Kidney (tissue), 14 donors: ENCODE measurements around the gene VCPKMT. TPM values are rescaled to one million over a fixed set of nuclear protein-coding genes. Genes with fewer than 3 reads are reported as not detected.

Experiments
- DNase-seq, 5 donors: peaks; one replicate each; pipeline ENCODE4 v3.0.0-alpha.2; 2013 to 2020
- FAIRE-seq: peaks from 2 replicates; lab custom pipeline; 2012; peaks lifted over from hg19 to GRCh38; lab: Jason Lieb, UNC
- H3K27ac ChIP-seq, 2 donors: one replicate each; pipeline ENCODE4 v1.7.0; 2013; ENCODE audit warnings: low read depth in 2 of 2, low read length in 2 of 2, inconsistent platforms in 1 of 2
- H3K27me3 ChIP-seq: one replicate; pipeline ENCODE4 v1.7.1; 2013; ENCODE audit warnings: low read length, inconsistent platforms; ENCODE audit not compliant: control insufficient read depth, insufficient read depth
- H3K36me3 ChIP-seq, 3 donors: one replicate each; pipeline versions ENCODE4 v1.7.0 to v1.7.1; 2013; ENCODE audit warnings: low read length in 3 of 3, control low read depth in 1 of 3, inconsistent platforms in 1 of 3; ENCODE audit not compliant: insufficient read depth in 3 of 3, control insufficient read depth in 2 of 3
- H3K4me1 ChIP-seq, 3 donors: one replicate each; pipeline versions ENCODE4 v1.7.0 to v1.7.1; 2013; ENCODE audit warnings: low read length in 3 of 3, inconsistent platforms in 1 of 3, low read depth in 1 of 3; ENCODE audit not compliant: control insufficient read depth in 2 of 3, insufficient read depth in 2 of 3
- H3K4me3 ChIP-seq, 3 donors: one replicate each; pipeline versions ENCODE4 v1.7.0 to v1.8.1; 2013; ENCODE audit warnings: low read length in 3 of 3, control low read depth in 1 of 3, inconsistent platforms in 1 of 3
- H3K9ac ChIP-seq, 3 donors: one replicate each; pipeline versions ENCODE4 v1.7.0 to v1.7.1; 2013; ENCODE audit warnings: low read length in 3 of 3, control low read depth in 1 of 3, inconsistent platforms in 1 of 3
- H3K9me3 ChIP-seq, 3 donors: one replicate each; pipeline versions ENCODE4 v1.7.0 to v1.7.1; 2013; ENCODE audit warnings: low read length in 3 of 3, control low read depth in 1 of 3, inconsistent platforms in 1 of 3; ENCODE audit not compliant: control insufficient read depth in 2 of 3, insufficient read depth in 1 of 3
- CTCF ChIP-seq: IDR thresholded peaks from 3 replicates; pipeline ENCODE4 v1.5.1; 2012; ENCODE audit warnings: mild to moderate bottlenecking, moderate library complexity, borderline replicate concordance; ENCODE audit not compliant: insufficient read depth; ENCODE audit errors: extremely low read depth
- intact Hi-C: fragments of 100-400 bp; cut with DNase I; formaldehyde crosslinking; loops from one replicate; pipeline ENCODE4 v1.11.1; 2022
- polyA plus RNA-seq: library from polyadenylated mRNA; stranded (reverse); fragments of 350-450 nt; fragmentation: Illumina TruSeq; extraction: RNeasy Lipid Tissue Mini Kit (QIAGEN cat#74804); gene quantifications from one replicate; pipeline ENCODE4 v1.2.3, GENCODE V29; 2014; ENCODE audit warnings: low read depth, low replicate concordance; ENCODE audit not compliant: insufficient read depth
- total RNA-seq: library from RNA; stranded (reverse); fragmentation: NEBNext Ultra II Directional; extraction: Animal tissue kit (Norgen Biotek cat#: 25700); gene quantifications from one replicate; pipeline ENCODE4 v1.2.1, GENCODE V29; 2021
- donor health status: control.
- donor health status: control.
- donor health status: control.
- donor health status: control.
- donor health status: control.
- donor health status: DM: yes; HTN: yes; CAD: no.
- donor health status: Normal renal cell carcinoma (clear cell type).

The VCPKMT gene
- total and polyA plus RNA-seq, 2 donors from 2014 or later: 8.0 to 8.3 TPM

- Histone ChIP-seq H3K4me3 (no peak overlapping the region), H3K36me3 (no peaks in the 10 kb centered on the region), H3K4me1 (no peaks in the 10 kb centered on the region), H3K27me3 (no peaks in the 10 kb centered on the region), H3K9me3 (no peaks in the 10 kb centered on the region), H3K9ac (no peak overlapping the region), H3K27ac (no peak overlapping the region)
- no peak for TF ChIP-seq CTCF
- intact Hi-C loops: no loop called here
- FAIRE-seq (no peak), DNase-seq (no peak)
Observed at GRCh38 chr14:50072395-50072794, 44.0 kb downstream of the VCPKMT start.

DNA sequence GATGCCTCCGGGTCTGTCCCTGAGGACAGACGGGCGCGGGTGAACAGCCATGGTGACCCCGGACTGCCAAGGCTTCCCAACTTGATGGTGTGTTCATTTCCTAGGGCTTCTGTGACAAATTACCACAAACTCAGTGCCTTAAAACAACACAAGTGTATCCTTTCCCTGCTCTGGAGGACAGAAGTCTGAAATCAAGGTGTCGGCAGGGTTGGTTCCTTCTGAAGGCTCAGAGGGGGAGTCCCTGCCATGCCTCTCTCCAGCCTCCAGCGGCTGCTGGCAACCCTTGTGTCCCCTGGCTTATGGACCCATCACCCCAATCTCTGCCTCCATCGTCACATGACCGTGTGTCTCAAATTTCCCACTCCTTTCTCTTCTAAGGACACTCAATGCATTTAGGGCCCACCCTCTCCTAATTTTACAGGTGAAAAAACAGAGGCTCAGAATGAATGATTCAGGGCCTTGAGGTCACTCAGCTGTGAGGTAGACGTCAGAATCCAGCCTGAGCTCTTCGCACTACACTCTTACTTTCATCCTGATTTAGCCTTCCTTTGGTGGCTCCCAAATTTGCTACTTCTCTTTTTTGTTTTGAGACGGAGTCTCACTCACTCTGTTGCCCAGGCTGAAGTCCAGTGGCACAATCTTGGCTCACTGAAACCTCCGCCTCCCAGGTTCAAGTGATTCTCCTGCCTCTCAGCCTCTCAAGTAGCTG is 45.4 kb downstream of the VCPKMT start:
- no peak for TF ChIP-seq CTCF
- no peak overlapping the region for H3K9ac ChIP-seq
- FAIRE-seq: no peak
- H3K9me3 ChIP-seq: no peaks in the 10 kb centered on the region
- no peak for DNase-seq
- no peaks in the 10 kb centered on the region for H3K4me1 ChIP-seq
- no peaks in the 10 kb centered on the region for H3K27me3 ChIP-seq
- H3K27ac ChIP-seq: no peak overlapping the region
- intact Hi-C loops: no loop called here
- H3K4me3 ChIP-seq: no peak overlapping the region
- H3K36me3 ChIP-seq: no peaks in the 10 kb centered on the region

DNA sequence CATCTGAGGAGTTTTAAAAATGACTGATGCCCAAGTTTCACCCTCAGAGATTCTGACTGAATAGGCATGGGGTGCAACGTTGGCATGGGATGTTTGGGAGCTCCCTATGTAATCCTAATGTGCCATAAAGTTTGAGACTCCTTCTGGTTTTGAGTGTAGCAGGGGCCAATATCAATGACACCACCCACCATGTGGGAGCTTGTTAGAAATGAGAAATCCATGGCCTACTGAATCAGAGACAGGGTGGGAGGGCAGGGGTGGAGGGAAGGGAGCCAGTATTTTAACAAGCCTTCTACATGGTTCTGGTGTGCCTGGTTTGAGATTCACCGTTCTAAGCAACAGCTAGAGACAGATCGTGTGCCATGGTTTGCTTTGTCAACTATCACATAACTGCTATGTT is 46.1 kb downstream of the VCPKMT start:
- H3K9me3 ChIP-seq: no peaks in the 10 kb centered on the region
- FAIRE-seq (no peak), DNase-seq (no peak)
- no peak overlapping the region for H3K4me3 ChIP-seq
- intact Hi-C loops: no loop called here
- no peak for TF ChIP-seq CTCF
- no peaks in the 10 kb centered on the region for H3K4me1 ChIP-seq
- H3K9ac ChIP-seq: no peak overlapping the region
- H3K36me3 ChIP-seq: no peaks in the 10 kb centered on the region
- no peaks in the 10 kb centered on the region for H3K27me3 ChIP-seq
- H3K27ac ChIP-seq: no peak overlapping the region

DNA sequence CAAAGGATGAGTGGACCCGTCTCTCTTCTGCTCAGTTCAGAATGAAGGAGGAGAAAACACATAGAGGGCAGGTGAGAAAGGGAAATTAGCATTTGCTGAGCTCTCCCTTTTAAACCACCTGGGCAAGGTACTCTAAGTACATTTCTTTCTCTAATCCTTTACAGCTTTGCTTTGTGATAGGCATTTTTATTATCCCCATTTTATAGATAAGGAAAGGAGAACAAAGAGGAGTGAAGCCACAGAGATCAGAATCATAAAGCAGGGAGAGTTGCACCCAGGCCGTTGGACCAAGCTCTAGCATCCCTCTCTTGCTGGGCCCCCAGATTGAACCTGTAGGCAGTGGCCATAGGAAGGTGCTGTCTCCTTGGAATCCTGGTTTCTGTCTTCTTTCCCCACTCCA is 47.0 kb downstream of the VCPKMT start:
- no peaks in the 10 kb centered on the region for H3K9me3 ChIP-seq
- H3K4me3 ChIP-seq: no peak overlapping the region
- no peaks in the 10 kb centered on the region for H3K27me3 ChIP-seq
- no peaks in the 10 kb centered on the region for H3K4me1 ChIP-seq
- no peak for TF ChIP-seq CTCF
- H3K9ac ChIP-seq: no peak overlapping the region
- DNase-seq (no peak), FAIRE-seq (no peak)
- intact Hi-C loops: no loop called here
- H3K27ac ChIP-seq: no peak overlapping the region
- H3K36me3 ChIP-seq: no peaks in the 10 kb centered on the region
